ENCODE data around the gene TMUB1. TPM values are rescaled to one million over a fixed set of nuclear protein-coding genes. Genes with fewer than 3 reads are reported as not detected.
A peak's percentile ranks its signal among the peaks of the same experiment; 100 is the strongest.

Gene TMUB1
- total RNA-seq, 1 experiment from 2014 or later, result 45.4 TPM

- Histone ChIP-seq H3K79me1 (ENCODE audit: insufficient read depth, low read depth, low read length, poor library complexity, severe bottlenecking) (no peaks in the 10 kb centered on the region), H2BK12ac (ENCODE audit: insufficient read length, low read depth, low read length) (no peak overlapping the region), H3K4me1 (ENCODE audit: insufficient read depth, low read length) (peaks cover 3% of the 10 kb centered on the region; the same call in 1 of the 2 replicates), H3K79me2 (ENCODE audit: insufficient read depth, low read length) (no peaks in the 10 kb centered on the region), H3K56ac (ENCODE audit: insufficient read length, low read depth, low read length) (no peak overlapping the region), H2BK20ac (ENCODE audit: low read depth, low read length, poor library complexity, severe bottlenecking) (no peak overlapping the region), H4K5ac (ENCODE audit: insufficient read length, low read depth, low read length) (no peak overlapping the region), H2AFZ (ENCODE audit: low read length) (no peak overlapping the region), H4K91ac (ENCODE audit: insufficient read length, low read depth, low read length) (no peak overlapping the region), H3K23me2 (ENCODE audit: insufficient read length, low read depth, low read length, poor library complexity, severe bottlenecking) (peaks cover 10% of the 10 kb centered on the region), H3K23ac (ENCODE audit: insufficient read length, low read depth, low read length) (no peak overlapping the region), H3K18ac (ENCODE audit: insufficient read length, low read depth, low read length) (no peak overlapping the region), H4K20me1 (ENCODE audit: control insufficient read depth, insufficient read depth, insufficient read length) (no peaks in the 10 kb centered on the region), H3K4ac (ENCODE audit: low read depth, low read length) (no peak overlapping the region), H2BK120ac (ENCODE audit: low read depth, low read length, poor library complexity, severe bottlenecking) (no peak overlapping the region), H3K9ac (ENCODE audit: extremely low read depth, insufficient read length, low read length) (no peak overlapping the region), H4K8ac (replicated peaks; ENCODE audit: insufficient read length, low read depth, low read length) (no peak overlapping the region), H3K9me3 (ENCODE audit: control insufficient read depth, low read depth, low read length) (no peaks in the 10 kb centered on the region), H2BK5ac (ENCODE audit: insufficient read length, low read length) (no peak overlapping the region), H3K27me3 (ENCODE audit: insufficient read depth, low read length) (no peaks in the 10 kb centered on the region), H3K4me2 (ENCODE audit: insufficient read depth, insufficient read length, low read length) (peak overlapping the region; percentile 51), H2AK5ac (ENCODE audit: insufficient read length, low read length) (no peak overlapping the region), H3K27ac (ENCODE audit: insufficient read length, low read depth, low read length) (no peak overlapping the region), H3K14ac (ENCODE audit: insufficient read depth, low read length) (no peak overlapping the region; the same call in 1 of the 2 replicates), H3T11ph (ENCODE audit: low read length) (no peak overlapping the region), H2BK15ac (ENCODE audit: low read depth, low read length) (no peak overlapping the region)
- Mint-ChIP-seq H3K9me3 (no peaks in the 10 kb centered on the region), H3K36me3 (ENCODE audit: insufficient read depth in 1 of 3, low read depth in 3 of 3) (peaks cover 32 to 54% (median 43%) of the 10 kb centered on the region in 3 experiments), H3K27ac (no peak overlapping the region), H3K4me1 (peaks cover 19 to 26% of the 10 kb centered on the region in 2 experiments), H3K4me3 (peak overlapping the region; percentile 70 to 85), H3K27me3 (ENCODE audit: low read depth) (peaks cover 16% of the 10 kb centered on the region)
- peak; percentile 49 for TF ChIP-seq CTCF (conservative IDR thresholded peaks at IDR 0.05)
- no CpG with 5 or more reads among the region's 22 CpGs for WGBS (ENCODE audit: extremely low coverage, insufficient read length, low lambda C conversion rate)
- peak; percentile 89 for DNase-seq
Measured at GRCh38 chr7:151125470-151125845, 42.2 kb upstream of the TMUB1 start.

Data from H9 (cell line).